Fibroblast of villous mesenchyme (primary cell): ENCODE measurements around the gene THRA. TPM values are rescaled to one million over a fixed set of nuclear protein-coding genes. Genes with fewer than 3 reads are reported as not detected.

Source experiments
- DNase-seq: peaks from one replicate; pipeline ENCODE4 v3.0.0-alpha.2; 2010; ENCODE audit warnings: low read depth
- H3K4me3 ChIP-seq: 2 replicates; pipeline ENCODE4 v1.5.1; 2011; ENCODE audit warnings: low read depth, mild to moderate bottlenecking, low read length
- CTCF ChIP-seq: IDR thresholded peaks from 2 replicates; pipeline ENCODE4 v1.5.1; 2012; ENCODE audit warnings: low read depth, mild to moderate bottlenecking, low read length; ENCODE audit not compliant: insufficient read depth
- total RNA-seq: library from RNA; depleted of rRNA; stranded (reverse); fragments of >200 nt; gene quantifications from 2 replicates; pipeline ENCODE4 v1.2.3, GENCODE V29; 2012

The THRA gene
- 19.0 and 27.2 TPM in 2 replicates for total RNA-seq

- peak; percentile 41 for DNase-seq
- TF ChIP-seq CTCF, result peak; percentile 9
- H3K4me3 ChIP-seq, result peak within 1 kb of the TSS; percentile 92
Observed at GRCh38 chr17:40062329-40063186, at the start of gene THRA. TSS of gene THRA (plus strand) at chr17:40062965. CDS start at chr17:40074489, 11,524 bp downstream.

- no peak overlapping the region for H3K4me3 ChIP-seq
Observed at GRCh38 chr17:40014375-40014980, 48.3 kb upstream of the THRA start.

GRCh38 chr17:40015005-40015997 lies 47.5 kb upstream of the THRA start, which contains the start of gene CSF3:
TSS of gene CSF3 (plus strand) at chr17:40015440. CDS start at chr17:40015475, 35 bp downstream.
- H3K4me3 ChIP-seq, result no peak within 1 kb of the TSS
- DNase-seq, result peak; percentile 27
- no peak for TF ChIP-seq CTCF

More at GRCh38 chr17:40014375-40014980, 48.3 kb upstream of the THRA start:
- peak; percentile 70 for DNase-seq
- no peak for TF ChIP-seq CTCF

- no peak overlapping the region for H3K4me3 ChIP-seq
- no peak for DNase-seq
- no peak for TF ChIP-seq CTCF
Observed at GRCh38 chr17:40015998-40016985, 46.5 kb upstream of the THRA start.

GRCh38 chr17:40017422-40018080 lies 45.2 kb upstream of the THRA start:
- H3K4me3 ChIP-seq, result no peak overlapping the region
- TF ChIP-seq CTCF, result no peak
- no peak for DNase-seq
